Osteoblast (primary cell): ENCODE data around the gene HSPA12B. TPM values are rescaled to one million over a fixed set of nuclear protein-coding genes. Genes with fewer than 3 reads are reported as not detected.

Experiments used
- DNase-seq: peaks from one replicate; pipeline ENCODE4 v3.0.0; 2011; ENCODE audit warnings: low spot score, mixed read lengths; ENCODE audit not compliant: insufficient read length; ENCODE audit errors: missing footprints
- H2AFZ ChIP-seq: 2 replicates; pipeline ENCODE4 v1.6.0; 2011; ENCODE audit warnings: mild to moderate bottlenecking, low read length
- H3K27ac ChIP-seq: 2 replicates; pipeline ENCODE4 v1.5.1; 2011; ENCODE audit warnings: mild to moderate bottlenecking, low read depth, low read length, moderate library complexity
- H3K27me3 ChIP-seq: 2 replicates; pipeline ENCODE4 v1.6.0; 2012; ENCODE audit warnings: mild to moderate bottlenecking, control low read depth, inconsistent platforms, low read length, moderate library complexity; ENCODE audit not compliant: insufficient read depth
- H3K36me3 ChIP-seq: 2 replicates; pipeline ENCODE4 v1.5.1; 2011; ENCODE audit warnings: mild to moderate bottlenecking, low read length, control low read depth, moderate library complexity; ENCODE audit not compliant: insufficient read depth
- H3K4me1 ChIP-seq: 2 replicates; pipeline ENCODE4 v1.5.1; 2011; ENCODE audit warnings: mild to moderate bottlenecking, low read length, control low read depth, moderate library complexity; ENCODE audit not compliant: insufficient read depth
- H3K4me2 ChIP-seq: 2 replicates; pipeline ENCODE4 v1.6.0; 2011; ENCODE audit warnings: mild to moderate bottlenecking, low read length; ENCODE audit not compliant: insufficient read depth
- H3K4me3 ChIP-seq: fragments of 200-600 bp; sonication (generic); 3 replicates; pipeline ENCODE4 v1.5.1; 2012; ENCODE audit warnings: mild to moderate bottlenecking, low read length, inconsistent platforms; ENCODE audit not compliant: insufficient read depth
- H3K79me2 ChIP-seq: 2 replicates; pipeline ENCODE4 v1.6.0; 2012; ENCODE audit warnings: mild to moderate bottlenecking, low read length, control low read depth, inconsistent platforms; ENCODE audit not compliant: insufficient read depth
- H3K9me3 ChIP-seq: 2 replicates; pipeline ENCODE4 v1.5.1; 2011; ENCODE audit warnings: low read depth, low read length, control low read depth
- H4K20me1 ChIP-seq: 2 replicates; pipeline ENCODE4 v1.6.0; 2012; ENCODE audit warnings: mild to moderate bottlenecking, low read length, control low read depth; ENCODE audit not compliant: insufficient read depth
- CTCF ChIP-seq: IDR thresholded peaks from 2 replicates; pipeline ENCODE4 v1.5.1; 2011; ENCODE audit warnings: mild to moderate bottlenecking, low read depth, low read length, moderate library complexity; ENCODE audit errors: extremely low read depth
- total RNA-seq: library from RNA; depleted of rRNA; stranded (reverse); fragments of >200 nt; gene quantifications from 2 replicates; pipeline ENCODE4 v1.2.3, GENCODE V29; 2012

HSPA12B gene
- total RNA-seq, 1 donor: not detected

- Histone ChIP-seq H3K4me3 (no peak overlapping the region), H3K27me3 (no peaks in the 10 kb centered on the region), H3K27ac (no peak overlapping the region), H3K4me1 (peaks cover 33% of the 10 kb centered on the region), H3K9me3 (no peaks in the 10 kb centered on the region), H3K4me2 (no peak overlapping the region), H2AFZ (no peak overlapping the region), H4K20me1 (peaks cover 12% of the 10 kb centered on the region), H3K36me3 (peaks cover 68% of the 10 kb centered on the region), H3K79me2 (peaks cover 50% of the 10 kb centered on the region)
- no peak for DNase-seq
- no peak for TF ChIP-seq CTCF
Measured at GRCh38 chr20:3800878-3801260, 68.4 kb downstream of the HSPA12B start.

GRCh38 chr20:3801299-3801698 is 68.8 kb downstream of the HSPA12B start:
- no peak for DNase-seq
- H3K36me3 ChIP-seq: peaks cover 72% of the 10 kb centered on the region

GRCh38 chr20:3801846-3802245 is 69.4 kb downstream of the HSPA12B start:
- H4K20me1 ChIP-seq: peaks cover 8% of the 10 kb centered on the region
- peaks cover 73% of the 10 kb centered on the region for H3K36me3 ChIP-seq
- no peaks in the 10 kb centered on the region for H3K9me3 ChIP-seq
- no peak overlapping the region for H3K4me2 ChIP-seq
- H3K4me1 ChIP-seq: peaks cover 37% of the 10 kb centered on the region
- no peak for DNase-seq
- no peak overlapping the region for H2AFZ ChIP-seq
- peaks cover 45% of the 10 kb centered on the region for H3K79me2 ChIP-seq
- no peaks in the 10 kb centered on the region for H3K27me3 ChIP-seq
- TF ChIP-seq CTCF: no peak
- no peak overlapping the region for H3K4me3 ChIP-seq
- H3K27ac ChIP-seq: no peak overlapping the region

More at GRCh38 chr20:3801299-3801698, 68.8 kb downstream of the HSPA12B start:
- H3K79me2 ChIP-seq: peaks cover 50% of the 10 kb centered on the region
- peaks cover 37% of the 10 kb centered on the region for H3K4me1 ChIP-seq
- peaks cover 12% of the 10 kb centered on the region for H4K20me1 ChIP-seq
- no peaks in the 10 kb centered on the region for H3K9me3 ChIP-seq
- H3K27ac ChIP-seq: no peak overlapping the region
- no peak overlapping the region for H2AFZ ChIP-seq
- no peak for TF ChIP-seq CTCF
- no peaks in the 10 kb centered on the region for H3K27me3 ChIP-seq
- no peak overlapping the region for H3K4me2 ChIP-seq
- no peak overlapping the region for H3K4me3 ChIP-seq

Other genes with a start within 250 kb of the HSPA12B start
- gene GFRA4, start 69.3 kb upstream of the HSPA12B start, total RNA-seq: not detected in 2 replicates
- 3.5 and 11.2 TPM in 2 replicates for gene ADAM33, start 50.7 kb upstream of the HSPA12B start, total RNA-seq
- under 0.01 TPM in 1 of 2 replicates, not detected in the other for gene SIGLEC1, start 20.1 kb upstream of the HSPA12B start, total RNA-seq
- 15.3 and 18.5 TPM in 2 replicates for gene ADISSP, start 35.1 kb downstream of the HSPA12B start, total RNA-seq
- gene SPEF1, start 48.8 kb downstream of the HSPA12B start, total RNA-seq: under 0.01 TPM in 1 of 2 replicates, not detected in the other
- gene CENPB, start 54.1 kb downstream of the HSPA12B start, total RNA-seq: 95.5 and 101 TPM in 2 replicates
- 20.6 and 23.5 TPM in 2 replicates for gene CDC25B, start 63.6 kb downstream of the HSPA12B start, total RNA-seq
- gene AP5S1, start 87.9 kb downstream of the HSPA12B start, total RNA-seq: 23.9 and 25.3 TPM in 2 replicates
- 32.1 and 32.2 TPM in 2 replicates for gene MAVS, start 114.1 kb downstream of the HSPA12B start, total RNA-seq
- 57.2 and 60.4 TPM in 2 replicates for gene PANK2, start 156.7 kb downstream of the HSPA12B start, total RNA-seq